ENCODE measurements around the gene MVD. TPM values are rescaled to one million over a fixed set of nuclear protein-coding genes. Genes with fewer than 3 reads are reported as not detected.

MVD gene
- total and polyA plus RNA-seq, 10 of the 15 experiments (the other 5 are each of a cell fraction or from before 2014, with no cell fraction given) = 5.0 to 147 (median 65.0) TPM

DNA sequence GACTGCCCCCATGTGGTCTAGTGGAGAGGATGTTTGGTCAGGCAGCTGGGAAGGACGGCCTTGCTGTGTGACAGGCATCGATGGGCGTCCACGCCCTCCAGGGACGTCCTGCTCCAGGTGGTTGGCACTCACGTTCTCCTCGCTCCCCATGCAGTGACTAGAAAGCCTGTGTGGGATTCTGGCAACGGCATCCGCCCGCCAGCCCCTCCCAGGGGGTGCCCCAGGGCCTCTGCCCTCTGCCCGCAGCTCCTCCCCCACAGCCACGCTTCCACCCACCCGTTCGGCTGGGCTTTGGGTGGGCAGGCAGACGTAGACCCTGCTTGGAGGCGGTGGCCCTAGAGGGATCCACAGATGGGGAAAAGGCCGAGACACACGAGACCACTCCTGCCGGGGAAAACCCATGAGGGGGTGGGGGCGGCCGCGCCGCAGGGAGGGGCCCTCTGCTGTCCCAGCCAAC lies 29.2 kb downstream of the MVD start (continued):
- TF ChIP-seq KAT2A (conservative IDR thresholded peaks at IDR 0.05; ENCODE audit: control insufficient read depth, low read depth, low read length) = no peak

GRCh38 chr16:88632587-88632930 lies 30.3 kb downstream of the MVD start:
- peaks cover 16% of the 10 kb centered on the region for H3K4me1 ChIP-seq (ENCODE audit: control insufficient read depth, insufficient read depth, low read length)
- ATAC-seq (no peak), FAIRE-seq (no peak), DNase-seq (ENCODE audit: low read depth, low spot score) (no peak)
- ChIA-PET SMC1A (ENCODE audit: uncharacterized antibody, unreplicated experiment) (no interaction called here), POLR2A (interaction anchor here (0.6 kb wide), 1 partner anchor 37 kb away, joined by 4 read pairs; no protein-coding TSS in a partner anchor), CTCF (interaction anchor here (1.1 to 1.9 kb wide), 5 partner anchors 17 to 72 kb away, joined by 3 to 6 read pairs (median 4); partner anchors contain the start of gene ZC3H18), RAD21 (ENCODE audit: unreplicated experiment) (interaction anchor here (1.1 to 1.8 kb wide), 6 partner anchors 17 to 177 kb away, joined by 3 to 7 read pairs (median 3); partner anchors contain the start of gene ZC3H18)
- no peak overlapping the region for H3K9ac ChIP-seq (ENCODE audit: control insufficient read depth, insufficient read depth, low read length)
- no peaks in the 10 kb centered on the region; a peak in 1 of 4 replicates for H3K27me3 ChIP-seq (replicated peaks in 1 of 2; ENCODE audit: control insufficient read depth in 2 of 2, insufficient read depth in 2 of 2, low read length in 1 of 2)
- no peak overlapping the region for H3K4me3 ChIP-seq
- in situ Hi-C loops (cut with MboI) = no loop called here
- no peaks in the 10 kb centered on the region for H3K79me2 ChIP-seq (ENCODE audit: control insufficient read depth, insufficient read depth, low read length)
- H3K4me2 ChIP-seq (ENCODE audit: control insufficient read depth, insufficient read depth) = no peak overlapping the region
- H2AFZ ChIP-seq (ENCODE audit: control insufficient read depth, low read depth, low read length) = no peak overlapping the region
- BruUV-seq (replicated peaks) = no TSS peak
- no peaks in the 10 kb centered on the region; the same call in 1 of the 2 replicates for H4K20me1 ChIP-seq (ENCODE audit: control insufficient read depth, insufficient read depth)
- H3K36me3 ChIP-seq (ENCODE audit: control insufficient read depth in 2 of 2, insufficient read depth in 2 of 2, low read length in 1 of 2) = peaks cover 0 to 25% of the 10 kb centered on the region in 2 experiments; a peak in 3 of 4 replicates
- no peaks in the 10 kb centered on the region; the same call in 2 of the 3 replicates for H3K9me3 ChIP-seq (replicated peaks; ENCODE audit: control insufficient read depth, insufficient read depth, low read length)
- H3K27ac ChIP-seq (ENCODE audit: control insufficient read depth, insufficient read depth) = no peak overlapping the region
- intact Hi-C loops (cut with micrococcal nuclease; ENCODE audit: unreplicated experiment) = no loop called here
- WGBS (ENCODE audit: insufficient coverage, insufficient replicate concordance, low lambda C conversion rate, missing lambda C conversion rate) = 92% methylated on average over 11 of the region's 11 CpGs
- no peak for TF ChIP-seq NFIC (IDR thresholded peaks at IDR 0.05; ENCODE audit: low read depth, low read length)
- no peak for TF ChIP-seq ZNF384 (IDR thresholded peaks at IDR 0.05; ENCODE audit: borderline replicate concordance, low read depth, low read length)
- TF ChIP-seq EP300 (IDR thresholded peaks at IDR 0.05; ENCODE audit: borderline replicate concordance in 1 of 2, control insufficient read depth in 1 of 2, low read depth in 2 of 2, low read length in 2 of 2) = no peak
- TF ChIP-seq FOXM1 (IDR thresholded peaks at IDR 0.05; ENCODE audit: low read depth, low read length) = no peak
- TF ChIP-seq SMC3 (IDR thresholded peaks at IDR 0.05; ENCODE audit: borderline replicate concordance, low read length) = no peak
- no peak for TF ChIP-seq ZNF274 (IDR thresholded peaks at IDR 0.05; ENCODE audit: insufficient read depth, insufficient read length)
- TF ChIP-seq KLF5 (IDR thresholded peaks at IDR 0.05; ENCODE audit: partially characterized antibody) = no peak
- TF ChIP-seq, protein P1, sequence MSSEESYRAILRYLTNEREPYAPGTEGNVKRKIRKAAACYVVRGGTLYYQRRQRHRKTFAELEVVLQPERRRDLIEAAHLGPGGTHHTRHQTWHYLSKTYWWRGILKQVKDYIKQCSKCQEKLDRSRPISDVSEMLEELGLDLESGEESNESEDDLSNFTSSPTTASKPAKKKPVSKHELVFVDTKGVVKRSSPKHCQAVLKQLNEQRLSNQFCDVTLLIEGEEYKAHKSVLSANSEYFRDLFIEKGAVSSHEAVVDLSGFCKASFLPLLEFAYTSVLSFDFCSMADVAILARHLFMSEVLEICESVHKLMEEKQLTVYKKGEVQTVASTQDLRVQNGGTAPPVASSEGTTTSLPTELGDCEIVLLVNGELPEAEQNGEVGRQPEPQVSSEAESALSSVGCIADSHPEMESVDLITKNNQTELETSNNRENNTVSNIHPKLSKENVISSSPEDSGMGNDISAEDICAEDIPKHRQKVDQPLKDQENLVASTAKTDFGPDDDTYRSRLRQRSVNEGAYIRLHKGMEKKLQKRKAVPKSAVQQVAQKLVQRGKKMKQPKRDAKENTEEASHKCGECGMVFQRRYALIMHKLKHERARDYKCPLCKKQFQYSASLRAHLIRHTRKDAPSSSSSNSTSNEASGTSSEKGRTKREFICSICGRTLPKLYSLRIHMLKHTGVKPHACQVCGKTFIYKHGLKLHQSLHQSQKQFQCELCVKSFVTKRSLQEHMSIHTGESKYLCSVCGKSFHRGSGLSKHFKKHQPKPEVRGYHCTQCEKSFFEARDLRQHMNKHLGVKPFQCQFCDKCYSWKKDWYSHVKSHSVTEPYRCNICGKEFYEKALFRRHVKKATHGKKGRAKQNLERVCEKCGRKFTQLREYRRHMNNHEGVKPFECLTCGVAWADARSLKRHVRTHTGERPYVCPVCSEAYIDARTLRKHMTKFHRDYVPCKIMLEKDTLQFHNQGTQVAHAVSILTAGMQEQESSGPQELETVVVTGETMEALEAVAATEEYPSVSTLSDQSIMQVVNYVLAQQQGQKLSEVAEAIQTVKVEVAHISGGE (CRISPR knock-in tag; IDR thresholded peaks at IDR 0.05) = no peak
- no peak for TF ChIP-seq NRF1 (conservative IDR thresholded peaks at IDR 0.05; ENCODE audit: low read depth, low read length)
- no peak for TF ChIP-seq ATF7 (IDR thresholded peaks at IDR 0.05; ENCODE audit: low read depth)
- TF ChIP-seq, protein P2, sequence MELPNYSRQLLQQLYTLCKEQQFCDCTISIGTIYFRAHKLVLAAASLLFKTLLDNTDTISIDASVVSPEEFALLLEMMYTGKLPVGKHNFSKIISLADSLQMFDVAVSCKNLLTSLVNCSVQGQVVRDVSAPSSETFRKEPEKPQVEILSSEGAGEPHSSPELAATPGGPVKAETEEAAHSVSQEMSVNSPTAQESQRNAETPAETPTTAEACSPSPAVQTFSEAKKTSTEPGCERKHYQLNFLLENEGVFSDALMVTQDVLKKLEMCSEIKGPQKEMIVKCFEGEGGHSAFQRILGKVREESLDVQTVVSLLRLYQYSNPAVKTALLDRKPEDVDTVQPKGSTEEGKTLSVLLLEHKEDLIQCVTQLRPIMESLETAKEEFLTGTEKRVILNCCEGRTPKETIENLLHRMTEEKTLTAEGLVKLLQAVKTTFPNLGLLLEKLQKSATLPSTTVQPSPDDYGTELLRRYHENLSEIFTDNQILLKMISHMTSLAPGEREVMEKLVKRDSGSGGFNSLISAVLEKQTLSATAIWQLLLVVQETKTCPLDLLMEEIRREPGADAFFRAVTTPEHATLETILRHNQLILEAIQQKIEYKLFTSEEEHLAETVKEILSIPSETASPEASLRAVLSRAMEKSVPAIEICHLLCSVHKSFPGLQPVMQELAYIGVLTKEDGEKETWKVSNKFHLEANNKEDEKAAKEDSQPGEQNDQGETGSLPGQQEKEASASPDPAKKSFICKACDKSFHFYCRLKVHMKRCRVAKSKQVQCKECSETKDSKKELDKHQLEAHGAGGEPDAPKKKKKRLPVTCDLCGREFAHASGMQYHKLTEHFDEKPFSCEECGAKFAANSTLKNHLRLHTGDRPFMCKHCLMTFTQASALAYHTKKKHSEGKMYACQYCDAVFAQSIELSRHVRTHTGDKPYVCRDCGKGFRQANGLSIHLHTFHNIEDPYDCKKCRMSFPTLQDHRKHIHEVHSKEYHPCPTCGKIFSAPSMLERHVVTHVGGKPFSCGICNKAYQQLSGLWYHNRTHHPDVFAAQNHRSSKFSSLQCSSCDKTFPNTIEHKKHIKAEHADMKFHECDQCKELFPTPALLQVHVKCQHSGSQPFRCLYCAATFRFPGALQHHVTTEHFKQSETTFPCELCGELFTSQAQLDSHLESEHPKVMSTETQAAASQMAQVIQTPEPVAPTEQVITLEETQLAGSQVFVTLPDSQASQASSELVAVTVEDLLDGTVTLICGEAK (IDR thresholded peaks at IDR 0.05; ENCODE audit: borderline replicate concordance) = no peak
- TF ChIP-seq ASH2L (IDR thresholded peaks at IDR 0.05; ENCODE audit: borderline replicate concordance, low read depth) = no peak

All from GM12878 (cell line).